GM18907 (cell line): Measurements from ENCODE around the gene MAP3K10.
"Not testable (repeated sequence)": the region's sequence is repeated elsewhere in the genome, so short reads cannot be mapped to it uniquely, and the experiment has no call there.

ENCODE experiments used
- ATAC-seq: cut with Tn5 transposase; IDR thresholded peaks from one replicate; pipeline ENCODE4 v1.9.1; 2021; ENCODE audit warnings: mild to moderate bottlenecking, moderate library complexity; ENCODE audit not compliant: unreplicated experiment

The MAP3K10 gene

DNA sequence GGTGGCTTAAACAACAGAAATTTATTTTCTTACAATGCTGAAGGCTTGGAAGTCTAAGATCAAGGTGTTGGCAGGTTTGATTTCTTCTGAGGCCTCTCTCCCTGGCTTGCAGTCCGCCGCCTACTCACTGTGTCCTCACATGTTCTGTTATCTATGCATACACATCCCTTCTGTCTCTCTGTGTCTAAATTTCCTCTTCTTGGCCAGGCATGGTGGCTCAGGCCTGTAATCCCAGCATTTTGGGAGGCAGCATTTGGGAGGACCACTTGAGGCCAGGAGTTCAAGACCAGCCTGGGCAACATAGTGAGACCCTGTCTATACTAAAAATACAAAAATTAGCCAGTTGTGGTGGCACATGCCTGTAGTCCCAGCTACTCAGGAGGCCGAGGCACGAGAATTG is 19.9 kb upstream of the MAP3K10 start:
- ATAC-seq, result not testable (repeated sequence)

DNA sequence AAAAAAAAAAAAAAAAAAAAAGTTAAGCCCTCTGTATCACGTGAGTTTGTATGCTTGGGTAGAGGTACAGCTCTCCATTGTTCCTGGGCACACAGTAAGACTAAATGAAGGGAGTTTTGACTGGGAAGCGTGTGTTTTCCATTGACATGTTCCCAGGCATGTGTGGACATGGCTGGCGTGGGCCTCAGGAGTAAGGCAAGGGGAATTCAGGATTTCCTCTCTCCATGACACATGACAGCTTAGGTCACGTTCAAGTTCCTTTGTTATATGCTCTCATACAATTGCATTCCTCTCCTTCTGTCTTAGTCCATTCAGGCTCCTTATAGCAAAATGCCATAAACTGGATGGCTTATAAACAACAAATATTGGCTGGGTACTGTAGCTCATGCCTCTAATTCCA is 17.1 kb upstream of the MAP3K10 start:
- no peak for ATAC-seq

DNA sequence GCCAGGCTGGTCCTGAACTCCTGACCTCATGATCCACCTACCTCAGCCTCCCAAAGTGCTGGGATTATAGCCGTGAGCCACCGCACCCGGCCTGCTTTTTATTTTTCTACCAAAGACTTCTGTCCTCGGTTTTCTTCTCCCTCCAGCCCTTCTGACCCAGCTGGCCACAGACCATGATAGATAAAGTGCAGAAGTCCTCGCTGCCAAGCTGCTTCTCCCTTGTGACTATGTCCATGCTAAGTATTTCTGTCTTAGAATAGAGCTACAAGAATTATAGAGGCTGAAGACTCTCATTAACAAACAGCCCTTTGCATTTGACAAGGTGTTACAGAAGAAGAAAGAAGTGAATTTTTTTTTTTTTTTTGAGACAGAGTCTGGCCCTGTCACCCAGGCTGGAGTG is 15.4 kb upstream of the MAP3K10 start:
- no peak for ATAC-seq

DNA sequence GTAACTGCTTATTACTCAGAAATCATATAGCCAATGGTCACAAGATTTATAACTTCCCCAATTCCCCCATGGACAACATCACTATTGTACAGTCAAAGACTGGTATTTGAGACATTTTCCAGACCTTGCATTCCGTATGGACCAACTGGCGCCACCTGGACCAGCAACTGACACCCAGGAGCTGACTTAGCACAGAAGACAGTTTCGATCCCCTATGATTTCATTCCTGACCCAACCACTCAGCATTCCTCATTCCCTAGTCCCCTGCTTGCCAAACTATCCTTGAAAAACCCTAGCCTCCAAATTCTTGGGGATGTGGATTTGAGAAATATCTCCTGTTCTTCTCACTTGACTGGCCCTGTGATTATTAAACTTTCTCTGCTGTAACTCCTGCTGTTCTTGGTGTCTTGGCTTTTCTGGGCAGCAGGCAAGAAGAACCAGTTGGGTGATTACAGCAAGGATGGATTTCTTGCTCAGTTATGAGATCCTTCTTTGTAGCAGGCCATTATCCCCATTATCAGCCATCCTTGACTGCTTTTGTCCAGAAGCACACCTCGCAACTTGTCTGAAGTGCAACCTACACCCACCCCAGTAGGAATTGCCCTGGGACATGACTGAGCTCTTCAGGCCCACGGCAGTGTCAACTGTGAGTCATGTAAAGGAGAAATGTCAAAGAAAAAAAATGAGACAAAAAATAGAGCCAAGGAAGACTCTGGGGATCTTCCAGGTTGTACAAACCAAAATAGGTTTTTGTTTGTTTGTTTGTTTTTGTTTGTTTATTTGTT is 13.7 kb upstream of the MAP3K10 start:
- ATAC-seq, result no peak

DNA sequence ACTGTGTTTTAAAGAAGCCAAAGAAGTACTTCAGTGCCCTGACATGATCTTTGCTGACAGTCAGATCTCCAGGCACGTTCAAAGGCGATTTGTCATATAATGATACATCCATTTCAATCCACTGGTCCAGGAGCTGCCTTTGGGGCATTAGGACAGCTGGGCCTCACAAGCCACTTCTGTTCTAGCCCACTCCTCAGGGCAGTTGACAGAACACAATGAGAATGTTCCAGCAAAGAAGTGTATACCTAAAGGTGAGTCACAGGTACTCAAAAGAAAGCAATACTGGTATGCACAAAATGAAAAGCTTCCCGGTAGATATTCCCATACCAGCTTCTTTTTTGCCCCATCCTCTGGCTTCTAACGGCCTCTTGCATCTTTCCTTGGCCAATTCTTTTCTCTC is 12.5 kb upstream of the MAP3K10 start:
- ATAC-seq, result no peak

DNA sequence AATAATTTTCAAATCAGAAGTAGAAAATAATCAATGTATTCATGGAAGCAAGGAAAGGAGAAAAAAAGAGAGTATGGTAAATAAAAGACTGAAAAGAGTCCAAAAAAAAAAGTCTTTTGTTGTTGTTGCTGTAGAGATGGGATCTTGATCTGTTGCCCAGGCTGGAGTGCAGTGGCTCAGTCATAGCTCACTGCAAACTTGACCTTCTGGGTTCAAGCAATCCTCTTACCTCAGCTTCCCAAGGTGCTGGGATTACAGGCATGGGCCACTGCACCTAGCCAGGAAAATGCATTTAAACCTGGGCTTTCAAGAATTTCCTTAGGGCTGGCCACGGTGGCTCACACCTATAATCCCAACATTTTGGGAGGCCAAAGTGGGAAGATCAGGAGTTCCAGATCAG is 7.0 kb upstream of the MAP3K10 start:
- ATAC-seq, result no peak

DNA sequence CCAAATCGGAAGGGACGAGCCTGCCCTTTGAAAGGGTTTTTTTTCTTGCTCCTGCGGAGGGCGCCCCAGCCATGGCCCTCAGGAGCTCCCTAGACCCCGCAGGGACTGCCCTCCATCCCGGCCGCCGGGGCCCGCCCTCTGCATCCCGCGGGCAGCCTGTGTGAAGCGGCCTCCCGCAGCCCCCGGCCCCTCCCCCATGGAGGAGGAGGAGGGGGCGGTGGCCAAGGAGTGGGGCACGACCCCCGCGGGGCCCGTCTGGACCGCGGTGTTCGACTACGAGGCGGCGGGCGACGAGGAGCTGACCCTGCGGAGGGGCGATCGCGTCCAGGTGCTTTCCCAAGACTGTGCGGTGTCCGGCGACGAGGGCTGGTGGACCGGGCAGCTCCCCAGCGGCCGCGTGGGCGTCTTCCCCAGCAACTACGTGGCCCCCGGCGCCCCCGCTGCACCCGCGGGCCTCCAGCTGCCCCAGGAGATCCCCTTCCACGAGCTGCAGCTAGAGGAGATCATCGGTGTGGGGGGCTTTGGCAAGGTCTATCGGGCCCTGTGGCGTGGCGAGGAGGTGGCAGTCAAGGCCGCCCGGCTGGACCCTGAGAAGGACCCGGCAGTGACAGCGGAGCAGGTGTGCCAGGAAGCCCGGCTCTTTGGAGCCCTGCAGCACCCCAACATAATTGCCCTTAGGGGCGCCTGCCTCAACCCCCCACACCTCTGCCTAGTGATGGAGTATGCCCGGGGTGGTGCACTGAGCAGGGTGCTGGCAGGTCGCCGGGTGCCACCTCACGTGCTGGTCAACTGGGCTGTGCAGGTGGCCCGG is 815 bp downstream of the MAP3K10 start:
- peak; percentile 22 for ATAC-seq

DNA sequence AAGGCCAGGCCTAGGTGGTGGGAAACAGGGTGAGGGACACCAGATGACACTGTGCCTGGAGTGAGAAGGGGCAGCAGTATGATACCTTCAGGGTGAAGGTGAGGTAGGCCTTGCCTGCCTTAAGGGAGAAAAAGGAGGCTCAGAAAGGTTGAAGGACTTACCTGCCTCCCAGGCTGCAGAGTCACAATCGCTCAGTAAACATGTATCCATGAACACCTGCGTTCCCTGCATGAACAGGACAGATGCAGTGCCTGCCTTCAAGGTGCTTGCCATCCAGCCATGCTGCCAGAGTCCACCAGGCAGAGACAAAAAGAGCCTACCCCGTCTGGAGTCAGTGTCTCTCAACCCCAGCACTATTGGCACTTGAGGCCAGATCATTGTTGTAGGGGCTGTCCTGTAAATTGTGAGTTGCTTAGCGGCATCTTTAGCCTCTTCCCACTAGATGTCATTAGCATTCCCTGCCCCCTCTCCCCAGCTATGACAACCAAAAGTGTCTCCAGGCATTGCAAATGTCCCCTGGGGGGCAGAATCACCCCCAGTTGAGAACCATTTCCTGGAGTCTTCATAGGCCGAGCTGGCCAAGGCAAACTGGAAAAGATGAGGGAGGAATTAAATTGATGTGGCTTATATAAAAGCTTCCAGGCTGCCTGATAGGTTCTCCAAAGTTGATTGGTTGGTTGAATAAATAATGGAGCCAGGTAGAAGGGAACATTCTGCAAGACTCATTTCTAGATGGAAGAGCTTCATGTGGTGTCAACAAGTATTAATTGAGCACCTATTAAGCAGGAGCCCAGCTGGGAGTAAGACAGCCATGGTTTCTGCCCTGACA is 1.7 kb downstream of the MAP3K10 start:
- ATAC-seq, result no peak

DNA sequence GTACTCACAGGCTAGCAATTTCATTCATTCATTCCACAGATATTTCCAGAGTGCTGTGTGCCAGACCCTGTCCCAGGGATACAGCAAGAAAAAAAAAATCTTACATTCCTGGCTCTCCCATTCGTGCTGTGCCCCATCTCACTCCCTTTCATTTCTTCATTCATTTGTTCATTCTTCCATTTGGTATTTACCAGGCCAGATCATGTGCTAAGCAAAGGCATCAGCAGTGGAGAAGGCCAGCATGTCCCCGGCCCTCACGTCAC is 2.3 kb downstream of the MAP3K10 start:
- no peak for ATAC-seq

DNA sequence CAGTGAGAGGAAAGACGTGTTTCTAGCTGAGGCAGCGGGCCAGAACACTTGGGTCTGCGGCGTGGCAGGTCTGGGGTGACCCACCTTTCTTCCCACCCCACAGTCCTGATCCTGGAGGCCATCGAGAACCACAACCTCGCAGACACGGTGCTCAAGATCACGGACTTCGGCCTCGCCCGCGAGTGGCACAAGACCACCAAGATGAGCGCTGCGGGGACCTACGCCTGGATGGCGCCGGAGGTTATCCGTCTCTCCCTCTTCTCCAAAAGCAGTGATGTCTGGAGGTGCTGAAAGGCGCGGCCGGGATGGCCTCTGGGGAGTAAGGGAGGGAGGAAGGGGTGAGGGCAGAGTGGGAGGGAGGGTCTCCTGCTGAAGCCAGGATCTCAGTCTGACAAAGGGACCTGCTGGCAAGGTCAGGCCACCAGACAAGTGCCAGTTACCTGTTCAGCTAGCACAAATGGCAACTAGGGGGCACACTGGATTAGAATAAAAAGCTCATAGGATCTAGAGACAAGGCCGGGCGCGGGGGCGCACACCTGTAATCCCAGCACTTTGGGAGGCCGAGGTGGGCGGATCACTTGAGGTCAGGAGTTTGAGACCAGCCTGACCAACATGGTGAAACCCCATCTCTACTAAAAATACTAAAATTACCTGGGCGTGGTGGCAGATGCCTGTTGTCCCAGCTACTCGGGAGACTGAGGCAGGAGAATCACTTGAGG is 7.2 kb downstream of the MAP3K10 start:
- no peak for ATAC-seq

DNA sequence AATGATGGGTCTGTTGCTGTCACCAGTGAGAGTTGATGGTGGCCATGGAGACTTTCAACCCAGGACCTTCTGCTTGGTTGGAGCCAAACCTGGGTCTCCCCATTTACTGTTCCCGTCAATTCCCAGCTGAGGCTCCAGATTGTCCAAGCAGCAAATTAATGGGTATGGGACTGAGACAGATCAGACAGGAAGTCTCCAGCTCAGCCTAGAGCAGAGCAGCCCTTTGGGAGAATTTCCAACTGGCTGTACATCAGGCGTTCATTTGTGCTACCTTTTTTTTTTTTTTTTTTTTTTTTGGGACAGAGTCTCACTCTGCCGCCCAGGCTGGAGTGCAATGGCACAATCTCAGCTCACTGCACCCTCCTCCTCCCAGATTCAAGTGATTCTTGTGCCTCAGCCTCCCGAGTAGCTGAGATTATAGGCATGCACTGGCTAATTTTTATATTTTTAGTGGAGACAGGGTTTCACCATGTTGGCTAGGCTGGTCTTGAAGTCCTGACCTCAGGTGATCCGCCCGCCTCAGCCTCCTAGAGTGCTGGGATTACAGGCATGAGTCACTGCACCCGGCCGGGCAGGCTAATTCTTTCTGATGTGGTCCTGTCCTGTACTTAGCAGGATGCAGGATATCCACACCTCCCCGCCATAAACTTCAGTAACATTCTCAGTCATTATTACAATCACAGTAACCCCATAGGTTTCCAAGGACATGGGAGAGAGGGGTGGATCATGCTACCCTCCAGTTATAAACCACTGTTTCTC is 9.3 kb downstream of the MAP3K10 start:
- no peak for ATAC-seq

DNA sequence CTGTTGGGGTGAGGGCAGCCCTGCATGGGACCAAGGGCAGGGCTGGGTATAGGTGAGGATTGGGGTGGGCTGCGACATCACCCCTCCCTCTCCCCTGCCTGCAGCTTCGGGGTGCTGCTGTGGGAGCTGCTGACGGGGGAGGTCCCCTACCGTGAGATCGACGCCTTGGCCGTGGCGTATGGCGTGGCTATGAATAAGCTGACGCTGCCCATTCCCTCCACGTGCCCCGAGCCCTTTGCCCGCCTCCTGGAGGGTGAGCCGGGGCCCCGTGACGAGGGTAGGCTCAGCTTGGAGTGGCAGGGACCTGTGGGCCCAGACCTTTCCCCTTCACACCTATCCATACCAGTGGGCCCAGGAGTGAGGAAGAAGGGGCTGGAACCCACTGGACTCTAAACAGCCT is 13.2 kb downstream of the MAP3K10 start:
- ATAC-seq, result no peak

DNA sequence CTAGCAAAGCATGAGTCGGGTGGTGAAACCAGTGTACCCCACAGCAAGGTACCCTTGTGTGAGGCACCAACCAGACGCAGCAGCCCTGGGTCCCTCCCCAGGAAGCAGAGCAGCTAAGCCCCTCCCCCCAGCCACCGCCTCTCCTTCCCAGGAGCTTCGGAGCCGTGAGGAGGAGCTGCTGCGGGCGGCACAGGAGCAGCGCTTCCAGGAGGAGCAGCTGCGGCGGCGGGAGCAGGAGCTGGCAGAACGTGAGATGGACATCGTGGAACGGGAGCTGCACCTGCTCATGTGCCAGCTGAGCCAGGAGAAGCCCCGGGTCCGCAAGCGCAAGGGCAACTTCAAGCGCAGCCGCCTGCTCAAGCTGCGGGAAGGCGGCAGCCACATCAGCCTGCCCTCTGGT is 14.5 kb downstream of the MAP3K10 start:
- ATAC-seq, result no peak

DNA sequence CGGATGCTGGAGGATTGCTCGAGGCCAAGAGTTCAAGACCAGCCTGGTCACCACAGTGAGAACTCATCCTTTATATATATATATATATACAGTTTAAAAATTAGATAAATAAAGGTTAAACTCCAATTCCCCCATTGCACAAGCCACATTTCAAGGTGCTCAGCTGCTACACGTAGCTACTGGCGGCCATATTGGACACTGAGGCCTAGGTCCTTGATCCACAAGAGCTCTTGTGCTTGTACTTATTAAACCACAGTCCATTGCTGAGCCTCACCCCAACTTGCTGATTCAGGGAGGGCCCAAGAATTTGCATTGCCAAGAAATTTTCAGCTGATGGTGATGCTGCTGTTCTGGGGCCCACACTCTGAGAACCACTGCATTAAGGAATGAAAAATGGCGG is 17.4 kb downstream of the MAP3K10 start:
- ATAC-seq, result no peak

DNA sequence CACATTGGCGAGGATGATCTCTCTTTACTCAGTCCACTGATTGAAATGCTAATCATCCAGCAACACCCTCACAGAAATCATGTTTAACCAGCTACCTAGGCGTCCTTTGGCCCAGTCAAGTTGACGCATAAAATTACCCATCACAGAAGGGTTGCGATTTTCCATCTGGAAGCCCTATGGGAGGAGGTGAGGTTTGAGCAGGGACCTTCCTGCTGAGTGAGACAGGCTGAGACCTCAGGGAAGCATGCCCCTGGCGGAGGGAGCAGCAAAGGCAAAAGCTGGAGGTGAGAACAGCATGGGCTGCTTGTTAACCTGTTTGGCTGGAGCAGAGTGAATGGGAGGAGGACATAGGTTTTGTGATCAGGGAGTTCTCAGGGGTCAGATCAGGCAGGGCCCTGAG is 19.7 kb downstream of the MAP3K10 start:
- no peak for ATAC-seq

DNA sequence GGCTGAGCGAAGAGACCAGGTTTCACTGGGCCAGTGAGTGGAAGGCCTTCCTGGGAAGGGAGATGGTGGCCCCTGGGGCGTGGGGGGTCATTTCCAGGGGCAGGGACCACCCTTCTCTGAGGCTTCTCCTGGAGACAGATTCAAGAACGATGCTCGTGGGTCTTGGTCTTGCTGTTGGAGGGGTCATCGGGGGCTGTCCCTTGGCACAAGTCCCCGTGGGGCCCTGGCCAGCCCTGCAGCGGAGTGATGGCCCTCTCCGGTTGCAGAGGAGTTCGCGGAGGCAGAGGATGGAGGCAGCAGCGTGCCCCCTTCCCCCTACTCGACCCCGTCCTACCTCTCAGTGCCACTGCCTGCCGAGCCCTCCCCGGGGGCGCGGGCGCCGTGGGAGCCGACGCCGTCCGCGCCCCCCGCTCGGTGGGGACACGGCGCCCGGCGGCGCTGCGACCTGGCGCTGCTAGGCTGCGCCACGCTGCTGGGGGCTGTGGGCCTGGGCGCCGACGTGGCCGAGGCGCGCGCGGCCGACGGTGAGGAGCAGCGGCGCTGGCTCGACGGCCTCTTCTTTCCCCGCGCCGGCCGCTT is 22.1 kb downstream of the MAP3K10 start:
- no peak for ATAC-seq

DNA sequence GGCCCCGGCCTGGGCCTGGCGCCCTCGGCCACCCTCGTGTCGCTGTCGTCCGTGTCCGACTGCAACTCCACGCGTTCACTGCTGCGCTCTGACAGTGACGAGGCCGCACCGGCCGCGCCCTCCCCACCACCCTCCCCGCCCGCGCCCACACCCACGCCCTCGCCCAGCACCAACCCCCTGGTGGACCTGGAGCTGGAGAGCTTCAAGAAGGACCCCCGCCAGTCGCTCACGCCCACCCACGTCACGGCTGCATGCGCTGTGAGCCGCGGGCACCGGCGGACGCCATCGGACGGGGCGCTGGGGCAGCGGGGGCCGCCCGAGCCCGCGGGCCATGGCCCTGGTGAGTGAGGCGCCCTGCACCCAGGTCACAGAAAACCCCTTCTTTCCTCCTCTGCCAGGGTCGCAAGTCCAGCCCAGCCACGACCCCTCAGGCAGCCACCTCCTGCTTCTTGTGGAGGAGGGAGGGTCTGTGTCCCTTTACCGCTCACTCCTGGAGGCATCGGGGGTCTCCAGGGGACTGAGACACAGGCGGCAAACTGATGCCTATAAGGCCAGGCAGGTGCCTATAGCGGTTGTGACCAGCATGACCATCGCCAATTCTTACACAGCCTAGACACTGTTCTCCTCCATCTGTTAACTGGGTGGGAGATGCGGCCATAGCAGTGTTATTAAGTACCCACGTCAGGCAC is 22.8 kb downstream of the MAP3K10 start:
- no peak for ATAC-seq

DNA sequence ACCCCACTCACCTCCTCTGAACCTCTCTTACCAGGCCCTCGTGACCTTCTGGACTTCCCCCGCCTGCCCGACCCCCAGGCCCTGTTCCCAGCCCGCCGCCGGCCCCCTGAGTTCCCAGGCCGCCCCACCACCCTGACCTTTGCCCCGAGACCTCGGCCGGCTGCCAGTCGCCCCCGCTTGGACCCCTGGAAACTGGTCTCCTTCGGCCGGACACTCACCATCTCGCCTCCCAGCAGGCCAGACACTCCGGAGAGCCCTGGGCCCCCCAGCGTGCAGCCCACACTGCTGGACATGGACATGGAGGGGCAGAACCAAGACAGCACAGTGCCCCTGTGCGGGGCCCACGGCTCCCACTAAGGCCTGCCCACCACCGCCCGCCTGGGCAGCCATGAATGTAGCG is 23.7 kb downstream of the MAP3K10 start:
- no peak for ATAC-seq

DNA sequence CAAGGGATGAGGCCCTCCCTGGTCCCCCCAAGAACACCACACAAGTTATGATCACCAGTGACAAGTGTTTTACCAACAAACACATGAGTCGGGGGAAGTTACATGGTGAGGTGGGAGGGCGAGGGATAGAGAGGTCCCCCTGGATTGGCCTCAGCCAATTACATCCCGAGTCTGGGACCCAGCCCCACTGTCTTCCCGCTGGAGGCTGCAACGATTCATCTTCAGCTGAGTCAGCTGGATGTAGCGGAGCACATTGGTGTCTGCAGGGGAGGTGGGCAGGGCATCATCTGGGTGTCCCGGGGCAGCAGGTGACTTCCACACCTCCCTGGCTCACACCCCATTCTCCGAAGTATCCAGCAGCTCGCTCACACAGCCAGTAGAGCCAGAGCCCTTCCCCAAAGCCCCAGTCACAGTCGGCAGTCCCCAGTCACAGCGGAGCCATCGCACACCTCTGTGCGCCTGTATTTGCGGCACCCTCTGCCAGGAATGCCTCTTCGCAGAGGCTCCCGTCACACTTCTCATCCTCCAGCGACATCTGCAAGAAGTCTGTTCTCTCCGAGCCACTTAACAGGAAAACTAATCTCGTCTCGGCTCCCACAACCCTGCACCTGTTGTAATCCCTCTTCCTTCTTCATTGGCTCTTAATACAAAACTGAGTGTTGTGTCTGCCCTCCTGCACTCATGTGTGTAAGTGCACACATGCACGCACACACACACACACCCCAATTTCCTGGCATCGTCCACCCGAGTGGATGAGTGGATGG is 25.0 kb downstream of the MAP3K10 start:
- no peak for ATAC-seq
